GM13977 (cell line): ENCODE data around the gene COMT.

Experiments used
- DNase-seq: peaks from one replicate; pipeline ENCODE4 v3.0.0; 2012; ENCODE audit warnings: low spot score
- in situ Hi-C: fragments of 300-500 bp; cut with MboI; formaldehyde crosslinking; loops from one replicate; pipeline ENCODE4 v1.12.0; 2022; ENCODE audit warnings: low sequenced_read_pairs, low pct_unique_long_range_greater_than_20kb, mixed read lengths, inconsistent platforms; ENCODE audit not compliant: unreplicated experiment
- TF ChIP-seq, protein P1 (sequence below): IDR thresholded peaks from 2 replicates; pipeline ENCODE4 v1.5.1; 2012; ENCODE audit warnings: mild to moderate bottlenecking, control low read depth; ENCODE audit not compliant: insufficient read depth; ENCODE audit errors: extremely low read depth, missing control alignments

The COMT gene

DNA sequence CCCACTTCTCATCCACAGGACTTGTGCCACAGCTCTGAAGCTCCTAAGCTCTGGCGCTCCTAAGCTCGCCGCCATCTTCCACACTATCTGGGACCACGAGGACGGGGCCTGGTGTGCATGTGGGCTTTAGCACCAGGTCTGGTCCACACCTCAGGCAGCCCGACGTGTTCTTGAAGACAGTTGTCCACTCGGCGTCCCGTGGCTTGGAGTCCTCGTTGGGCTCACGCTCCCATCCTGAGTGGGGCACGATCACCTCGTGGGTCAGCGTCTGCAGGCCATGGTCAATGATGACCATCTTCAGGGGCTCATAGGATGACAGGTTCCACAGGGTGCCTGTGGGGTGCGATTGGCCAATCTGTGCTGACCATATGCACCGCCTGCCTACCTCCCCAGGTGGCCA lies 37.2 kb downstream of the COMT start:
- in situ Hi-C loops, result no loop called here
- no peak for DNase-seq
- TF ChIP-seq, protein P1, sequence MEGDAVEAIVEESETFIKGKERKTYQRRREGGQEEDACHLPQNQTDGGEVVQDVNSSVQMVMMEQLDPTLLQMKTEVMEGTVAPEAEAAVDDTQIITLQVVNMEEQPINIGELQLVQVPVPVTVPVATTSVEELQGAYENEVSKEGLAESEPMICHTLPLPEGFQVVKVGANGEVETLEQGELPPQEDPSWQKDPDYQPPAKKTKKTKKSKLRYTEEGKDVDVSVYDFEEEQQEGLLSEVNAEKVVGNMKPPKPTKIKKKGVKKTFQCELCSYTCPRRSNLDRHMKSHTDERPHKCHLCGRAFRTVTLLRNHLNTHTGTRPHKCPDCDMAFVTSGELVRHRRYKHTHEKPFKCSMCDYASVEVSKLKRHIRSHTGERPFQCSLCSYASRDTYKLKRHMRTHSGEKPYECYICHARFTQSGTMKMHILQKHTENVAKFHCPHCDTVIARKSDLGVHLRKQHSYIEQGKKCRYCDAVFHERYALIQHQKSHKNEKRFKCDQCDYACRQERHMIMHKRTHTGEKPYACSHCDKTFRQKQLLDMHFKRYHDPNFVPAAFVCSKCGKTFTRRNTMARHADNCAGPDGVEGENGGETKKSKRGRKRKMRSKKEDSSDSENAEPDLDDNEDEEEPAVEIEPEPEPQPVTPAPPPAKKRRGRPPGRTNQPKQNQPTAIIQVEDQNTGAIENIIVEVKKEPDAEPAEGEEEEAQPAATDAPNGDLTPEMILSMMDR, result no peak

DNA sequence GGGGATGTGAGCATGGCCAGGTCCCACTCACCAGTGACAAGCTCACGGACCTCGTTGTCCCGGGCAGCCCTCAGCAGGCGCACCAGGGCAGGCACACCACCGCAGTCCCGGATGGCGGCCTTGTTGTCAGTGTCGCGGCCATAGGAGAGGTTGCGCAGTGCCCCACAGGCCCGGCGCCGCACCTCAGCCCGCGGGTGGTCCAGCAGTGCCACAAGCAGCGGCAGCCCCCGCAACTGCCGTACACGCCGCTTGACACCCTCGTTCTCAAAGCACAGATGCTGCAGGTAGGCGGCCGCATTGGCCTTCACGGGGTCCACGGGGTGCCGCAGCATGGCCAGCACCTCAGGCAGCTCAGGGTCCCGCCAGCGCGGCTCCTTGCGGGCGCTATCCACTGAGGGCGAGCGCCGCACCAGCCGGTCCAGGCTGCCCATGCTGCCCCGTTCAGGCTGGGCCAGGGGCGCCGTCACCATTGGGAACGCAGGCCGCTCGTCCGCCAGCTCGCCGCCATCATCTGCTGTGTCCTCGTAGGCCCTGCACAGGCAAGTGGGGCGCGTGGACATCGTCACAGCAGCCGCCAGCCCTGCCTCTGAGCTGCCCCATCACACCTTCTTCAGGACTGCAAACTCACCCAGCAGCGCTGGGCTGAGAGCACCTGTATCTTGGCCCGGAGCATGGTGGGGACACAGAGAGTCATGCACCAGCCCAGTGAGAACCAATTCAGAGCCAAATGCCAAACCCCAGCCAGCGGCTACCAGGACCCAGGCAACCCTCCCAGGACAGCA lies 38.3 kb downstream of the COMT start:
- TF ChIP-seq, protein P1, result no peak
- in situ Hi-C loops, result no loop called here

DNA sequence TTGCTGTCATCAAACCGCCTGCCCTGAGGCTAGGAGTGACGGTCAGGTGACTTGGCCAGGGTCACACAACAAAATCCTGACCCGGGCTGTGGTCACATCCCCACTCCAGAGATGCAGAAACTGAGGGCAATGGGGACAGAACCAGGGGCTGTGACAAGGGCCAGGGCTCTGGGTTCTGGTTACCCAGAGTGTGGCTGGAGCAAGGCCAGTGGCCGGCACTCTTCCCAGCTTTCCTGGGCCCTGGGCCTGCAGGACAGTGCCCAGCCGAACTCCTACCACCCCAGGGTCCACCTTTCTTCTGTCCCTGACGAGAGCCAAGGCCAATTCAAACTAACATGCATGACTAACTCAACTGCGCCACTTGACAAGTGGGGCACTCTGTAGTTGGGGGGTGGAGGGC lies 39.2 kb downstream of the COMT start:
- TF ChIP-seq, protein P1, result no peak
- in situ Hi-C loops, result no loop called here
- no peak for DNase-seq

More for the DNA sequence above, 38.3 kb downstream of the COMT start:
- DNase-seq, result no peak

DNA sequence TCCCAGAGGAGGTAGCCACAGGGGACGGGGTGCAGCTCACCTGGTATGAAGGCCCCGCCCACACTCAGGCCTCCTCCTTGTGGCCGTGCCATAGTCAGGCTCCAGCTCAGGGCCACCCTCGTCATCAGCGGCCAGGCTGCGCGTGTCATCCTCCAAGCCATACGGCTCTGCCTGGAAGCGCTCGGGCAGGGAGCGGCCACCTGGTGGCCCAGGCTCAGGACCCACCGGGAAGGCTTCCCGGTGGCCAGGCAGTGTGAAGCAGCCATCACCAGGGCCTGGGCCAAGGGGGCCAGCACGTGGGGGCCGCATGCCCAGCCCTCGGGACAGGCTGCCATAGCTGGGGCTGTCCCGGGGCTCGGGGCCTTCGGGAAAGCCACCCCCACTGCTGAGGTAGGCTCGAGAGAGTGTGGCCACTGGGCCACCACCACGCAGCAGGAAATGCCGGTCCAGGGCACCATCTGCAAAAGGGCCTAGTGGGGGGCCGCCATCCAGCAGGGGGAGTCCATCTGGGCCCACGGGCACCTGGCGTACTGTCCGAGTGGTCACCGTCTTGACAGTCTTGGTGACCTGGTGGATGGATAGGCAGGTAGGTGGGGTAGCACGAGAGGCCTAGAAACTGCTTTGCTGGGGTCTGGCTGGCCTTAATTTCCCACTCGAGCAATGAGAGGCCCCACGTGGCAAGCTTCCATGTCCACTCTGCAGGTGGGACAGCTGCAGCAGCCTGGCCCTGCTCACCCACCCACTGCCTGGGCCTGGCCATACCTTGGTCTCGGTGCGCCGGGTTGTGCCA lies 39.8 kb downstream of the COMT start:
- in situ Hi-C loops, result no loop called here
- no peak for DNase-seq
- TF ChIP-seq, protein P1, result no peak

DNA sequence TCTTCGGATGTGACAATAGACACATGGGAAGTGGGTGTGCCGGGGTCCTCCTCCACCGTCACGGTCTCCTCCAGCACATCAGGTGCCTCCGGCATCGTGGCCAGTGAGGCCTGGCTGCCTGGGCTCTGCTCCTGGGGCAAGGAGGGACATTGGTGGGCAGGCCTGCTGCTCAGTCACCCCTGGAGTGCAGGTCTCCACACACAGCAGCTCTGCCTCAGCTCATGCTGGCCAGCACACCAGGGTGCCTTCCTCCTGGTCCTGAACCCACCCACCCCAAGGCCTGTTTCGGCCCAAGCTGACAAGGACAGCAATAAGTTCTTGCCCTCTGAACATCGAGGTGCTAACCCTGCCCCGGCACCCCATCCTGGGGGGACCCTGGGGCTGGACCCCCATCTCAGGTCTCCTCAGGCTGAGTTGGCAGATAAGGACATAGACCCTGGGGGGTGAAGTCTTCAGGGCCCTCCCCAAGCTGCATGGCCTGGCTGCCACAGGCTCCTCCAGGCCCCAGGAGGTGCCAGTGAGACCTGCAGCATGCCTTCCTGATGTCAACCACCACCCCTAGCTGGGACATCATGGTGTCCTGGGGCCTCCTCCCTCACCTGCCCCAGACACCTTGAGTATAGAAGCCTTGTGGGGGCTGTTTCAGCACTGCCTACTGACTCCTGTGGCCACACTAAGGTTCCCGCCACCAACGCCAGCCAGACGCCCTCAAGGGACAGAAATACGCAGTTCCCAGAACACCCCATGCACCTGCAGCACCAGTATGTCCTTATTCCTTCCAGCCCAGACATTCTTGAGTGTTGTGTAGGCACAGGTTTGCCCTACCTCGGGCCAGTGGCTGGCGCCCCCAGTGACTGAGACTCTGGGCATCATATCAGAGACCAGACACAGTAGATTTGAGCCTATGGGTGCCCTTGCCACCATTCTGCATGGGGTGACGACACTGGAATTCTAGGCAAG lies 40.7 kb downstream of the COMT start:
- in situ Hi-C loops, result no loop called here
- DNase-seq, result no peak
- TF ChIP-seq, protein P1, result no peak

DNA sequence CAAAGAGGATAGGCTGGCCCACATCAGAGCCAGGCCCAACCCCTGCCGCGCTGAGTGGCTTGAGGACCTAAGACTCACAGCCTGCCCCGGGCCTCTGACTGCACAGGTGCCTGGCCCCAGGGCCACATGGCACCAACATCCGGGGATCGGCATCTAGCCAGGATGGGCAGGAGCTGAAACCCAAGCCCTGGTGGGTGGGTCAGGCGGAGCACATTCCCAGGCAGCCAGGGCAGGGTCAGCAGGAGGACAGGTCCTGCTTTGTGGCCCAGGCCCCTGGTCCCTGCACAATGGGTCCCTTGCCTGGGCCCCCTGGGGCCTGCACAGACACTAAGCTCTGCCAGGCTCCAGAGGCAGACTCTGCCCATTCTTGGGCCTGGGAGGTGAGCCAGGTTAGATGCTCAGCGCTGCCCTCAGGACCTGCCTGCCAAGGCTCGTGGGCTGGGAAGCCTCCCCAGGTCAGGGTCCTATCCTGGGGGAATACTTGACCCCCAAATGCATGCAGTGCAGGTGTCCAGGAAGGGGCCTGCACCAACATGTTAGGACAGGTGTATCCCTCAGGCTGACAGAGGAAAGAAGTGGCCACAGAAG lies 41.5 kb downstream of the COMT start:
- in situ Hi-C loops, result no loop called here
- TF ChIP-seq, protein P1, result no peak
- no peak for DNase-seq
